DMS 273 (cell line): Measurements from ENCODE around the gene FYB2.
A peak's percentile ranks its signal among the peaks of the same experiment; 100 is the strongest.

Experiments
- DNase-seq: peaks from one replicate; lab custom pipeline; 2025; ENCODE audit not compliant: unreplicated experiment; lab: John Stamatoyannopoulos, UW

Gene FYB2

DNA sequence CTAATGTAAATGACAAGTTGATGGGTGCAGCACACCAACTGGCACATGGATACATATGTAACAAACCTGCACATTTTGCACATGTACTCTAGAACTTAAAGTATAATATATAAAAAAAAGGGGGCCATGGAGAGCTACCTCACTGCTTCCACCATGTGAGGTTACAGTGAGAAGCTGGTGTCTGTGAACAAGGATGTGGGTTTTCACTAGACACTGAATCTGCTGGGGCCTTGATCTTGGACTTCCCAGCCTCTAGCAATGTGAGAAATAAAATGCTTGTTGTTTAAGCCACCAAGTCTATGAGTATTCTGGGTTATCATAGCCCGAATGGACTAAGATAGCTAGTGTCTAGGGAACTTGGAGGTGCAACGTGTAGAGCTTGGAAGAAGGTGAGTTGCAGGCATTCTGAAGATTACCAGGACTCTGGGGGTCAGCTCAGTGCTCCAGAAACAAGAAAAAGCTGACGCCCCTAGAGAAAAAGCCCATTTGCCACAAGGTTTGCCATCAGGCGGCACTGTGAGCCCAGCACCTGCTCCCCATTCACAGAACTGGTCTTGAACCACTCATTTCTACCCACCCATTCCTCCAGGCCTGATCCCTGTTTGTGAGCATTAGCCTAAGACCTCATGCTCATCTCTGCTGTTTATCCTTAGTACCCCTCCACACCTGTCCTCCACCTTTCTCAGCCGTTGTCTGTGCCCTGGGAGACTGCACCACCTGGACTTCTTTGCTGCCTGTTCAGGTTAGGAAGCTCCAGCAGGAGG, 15.1 kb upstream of the FYB2 start:
- no peak for DNase-seq

- DNase-seq = no peak
These were observed 13.9 kb upstream of the FYB2 start for GRCh38 chr1:56833088-56833487.

- peak; percentile 83 for DNase-seq
These were observed 12.9 kb upstream of the FYB2 start for GRCh38 chr1:56831871-56832693.

- DNase-seq = no peak
These were observed 10.8 kb upstream of the FYB2 start for GRCh38 chr1:56830052-56830451.

GRCh38 chr1:56827711-56828110, 8.5 kb upstream of the FYB2 start:
- peak; percentile 45 for DNase-seq

GRCh38 chr1:56825436-56825835, 6.2 kb upstream of the FYB2 start:
- no peak for DNase-seq

- no peak for DNase-seq
These were observed 5.7 kb upstream of the FYB2 start for GRCh38 chr1:56824938-56825337.

DNA sequence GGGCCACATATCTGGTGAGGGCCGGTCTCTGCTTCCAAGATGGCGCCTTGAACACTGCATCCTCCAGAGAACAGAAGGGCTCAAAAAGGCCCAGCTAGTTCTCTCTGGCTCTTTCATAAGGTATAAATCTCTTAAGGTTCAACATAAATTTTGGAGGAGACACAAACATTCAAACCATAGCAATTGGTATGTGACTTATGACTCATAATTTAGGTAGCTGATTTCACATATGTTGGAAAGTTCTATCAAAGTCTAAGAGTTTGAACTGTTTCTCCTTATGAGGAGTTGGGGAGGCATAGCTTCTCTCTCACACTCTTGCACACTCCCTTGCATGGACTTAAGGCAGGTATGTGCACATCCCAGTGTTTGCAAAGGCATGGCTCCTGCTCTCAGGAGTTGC, 5.1 kb upstream of the FYB2 start:
- DNase-seq = no peak

- no peak for DNase-seq
These were observed 2.2 kb upstream of the FYB2 start for GRCh38 chr1:56821462-56821797.

DNA sequence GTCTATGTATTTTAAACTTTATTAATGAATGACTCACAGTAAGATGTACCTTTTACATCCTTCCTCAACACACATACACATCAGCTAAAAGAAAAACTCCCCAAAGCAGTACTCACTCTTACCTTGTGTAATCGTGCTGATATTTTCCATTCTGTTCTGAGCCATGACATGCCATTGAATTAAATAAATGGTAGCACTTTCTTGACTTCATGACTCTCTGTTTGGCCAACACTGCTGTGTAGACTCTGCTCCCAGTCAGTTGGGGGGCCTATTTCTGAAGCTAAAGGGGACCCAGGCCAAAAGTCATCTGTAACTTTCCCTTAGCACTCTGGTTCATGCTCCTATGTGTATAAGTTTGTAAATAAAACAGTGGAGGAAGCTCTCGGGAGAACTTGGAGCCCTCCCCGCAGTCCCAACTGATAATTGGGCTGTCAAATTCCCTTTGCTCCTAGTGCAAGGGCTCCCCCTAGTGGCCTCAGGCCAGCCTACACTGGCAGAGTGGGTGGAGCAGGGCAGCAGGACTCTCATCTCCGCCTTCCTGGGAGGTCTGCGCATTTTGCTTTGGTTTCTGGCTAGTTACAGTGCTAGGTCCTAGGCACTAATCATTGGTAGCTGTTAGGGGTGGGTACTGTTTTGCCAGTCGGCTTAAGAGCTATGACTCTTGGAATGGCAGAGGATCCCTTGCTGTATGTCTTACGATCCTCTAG, 1.7 kb upstream of the FYB2 start:
- peak; percentile 94 for DNase-seq

GRCh38 chr1:56817716-56818463, 1.3 kb downstream of the FYB2 start:
- DNase-seq = no peak

DNA sequence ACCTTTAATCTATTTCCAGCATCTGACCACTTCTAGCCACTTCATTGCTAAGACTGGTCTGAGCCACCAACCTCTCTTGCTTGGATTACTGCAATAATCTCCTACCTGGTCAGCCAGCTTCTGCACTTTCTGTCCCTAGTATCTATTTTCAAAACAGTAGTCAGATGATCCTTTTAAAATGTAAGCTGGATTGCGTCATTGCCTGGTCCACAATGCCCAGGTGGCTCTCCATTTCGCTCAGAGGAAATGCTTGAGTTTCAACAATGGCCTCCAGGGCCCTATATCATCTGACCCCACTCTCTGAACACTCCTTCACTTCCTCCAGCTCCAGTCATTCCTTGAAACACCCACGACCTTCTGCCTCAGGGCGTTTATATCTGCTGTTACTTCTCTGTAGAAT, 2.3 kb downstream of the FYB2 start:
- no peak for DNase-seq

GRCh38 chr1:56816264-56816663, 2.9 kb downstream of the FYB2 start:
- no peak for DNase-seq

GRCh38 chr1:56814205-56814604, 5.0 kb downstream of the FYB2 start:
- no peak for DNase-seq

DNA sequence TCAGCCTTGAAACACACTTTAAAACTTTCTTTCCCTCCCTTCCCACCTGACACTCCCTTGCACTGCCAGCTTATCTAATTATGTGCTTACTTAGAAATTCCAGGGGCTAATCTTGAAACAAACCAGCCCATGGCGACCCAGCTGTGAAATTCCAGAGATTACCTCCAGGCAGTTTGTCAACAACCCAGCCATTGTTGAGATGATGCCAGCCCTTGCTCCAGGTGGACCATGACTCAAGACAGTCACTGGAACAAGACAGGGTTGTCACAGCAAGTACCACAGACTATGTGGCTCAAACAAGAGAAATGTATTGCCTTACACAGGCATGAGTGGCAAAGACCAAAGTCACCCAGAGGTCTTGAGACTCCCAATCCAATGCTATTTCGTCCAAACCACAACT, 7.9 kb downstream of the FYB2 start:
- no peak for DNase-seq

- DNase-seq = peak; percentile 15
These were observed 10.8 kb downstream of the FYB2 start for GRCh38 chr1:56808410-56808809.

DNA sequence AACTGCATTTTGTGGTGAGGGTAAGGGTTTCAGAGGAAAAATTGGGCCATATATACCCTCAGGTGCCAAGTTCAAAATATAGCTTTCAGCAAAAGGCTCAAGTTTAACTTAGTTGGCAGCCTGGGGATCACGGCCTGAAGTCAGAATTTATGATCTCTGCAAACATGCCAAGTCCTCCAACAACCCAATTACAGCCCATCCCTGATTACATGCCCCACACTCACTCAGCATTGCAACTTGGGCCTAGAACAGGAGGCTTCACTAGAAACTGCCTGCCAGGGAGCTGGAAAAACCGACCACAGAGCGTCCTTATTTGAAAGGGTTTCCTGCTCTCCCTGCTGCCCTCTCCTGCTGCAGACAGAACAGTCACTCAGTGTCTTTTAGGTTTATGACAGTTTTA, 12.4 kb downstream of the FYB2 start:
- peak; percentile 39 for DNase-seq

GRCh38 chr1:56803561-56804156, 15.5 kb downstream of the FYB2 start:
- DNase-seq = peak; percentile 78

- DNase-seq = no peak
These were observed 19.4 kb downstream of the FYB2 start for GRCh38 chr1:56799605-56800400.

DNA sequence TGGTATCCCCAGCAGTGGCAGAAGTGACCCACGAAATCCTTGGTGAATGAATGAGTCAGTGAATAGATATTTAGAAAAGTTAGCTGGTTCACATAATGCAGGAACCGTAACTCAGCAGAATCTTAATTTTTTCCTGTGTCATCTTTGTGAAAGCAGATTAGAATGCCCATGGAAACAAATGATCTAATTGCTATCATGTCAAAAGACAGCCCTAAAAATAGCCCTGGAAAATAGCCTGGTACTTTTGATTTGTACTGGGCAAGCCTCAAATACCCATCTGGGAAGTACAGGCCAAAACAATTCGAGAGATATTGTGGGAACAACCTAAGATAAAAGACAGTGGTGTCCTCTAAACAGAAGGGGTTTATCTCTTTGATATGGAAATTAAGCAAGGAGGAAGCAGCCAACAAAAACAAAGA, 21.1 kb downstream of the FYB2 start:
- no peak for DNase-seq
